Thyroid gland (tissue), 4 donors: Measurements from ENCODE around the gene CAPZA3. TPM values are rescaled to one million over a fixed set of nuclear protein-coding genes. Genes with fewer than 3 reads are reported as not detected.
"Not testable (repeated sequence)": the region's sequence is repeated elsewhere in the genome, so short reads cannot be mapped to it uniquely, and the experiment has no call there.

ENCODE experiments used
- DNase-seq, 2 donors: peaks; one replicate each; pipeline ENCODE4 v3.0.0-alpha.2; 2019
- H3K27ac ChIP-seq, 3 donors: fragments of 200-600 bp; sonication (generic); 1 replicate in 2 of 3; 2 replicates in 1 of 3; pipeline ENCODE4 v1.5.1; 2016 to 2019; ENCODE audit warnings: mild to moderate bottlenecking in 1 of 3, moderate library complexity in 1 of 3
- H3K27me3 ChIP-seq: fragments of 200-600 bp; sonication (generic); one replicate; pipeline ENCODE4 v1.5.1; 2019
- H3K36me3 ChIP-seq, 2 donors: fragments of 200-600 bp; sonication (generic); one replicate each; pipeline ENCODE4 v1.5.1; 2016 to 2019
- H3K4me1 ChIP-seq, 2 donors: fragments of 200-600 bp; sonication (generic); one replicate each; pipeline ENCODE4 v1.5.1; 2017 to 2019
- H3K4me3 ChIP-seq, 3 donors: fragments of 200-600 bp; sonication (generic); replicated peaks in 1 of 3; 1 replicate in 2 of 3; 2 replicates in 1 of 3; pipeline ENCODE4 v1.5.1; 2016; ENCODE audit warnings: mild to moderate bottlenecking in 1 of 3
- H3K9me3 ChIP-seq: fragments of 200-600 bp; sonication (generic); one replicate; pipeline ENCODE4 v1.5.1; 2017
- POLR2A ChIP-seq, 2 donors: fragments of 450-650 bp; IDR thresholded peaks; one replicate each; pipeline ENCODE4 v1.6.1; 2017; ENCODE audit warnings: antibody characterized with exemption in 2 of 2, mild to moderate bottlenecking in 2 of 2, moderate library complexity in 1 of 2
- WGBS, 2 donors: methylation state at CpG; one replicate each; pipeline ENCODE4 v1.1.5; 2017; 5-methylcytosine and 5-hydroxymethylcytosine counted together
- intact Hi-C: fragments of 100-400 bp; cut with DNase I; formaldehyde crosslinking; loops from one replicate; pipeline ENCODE4 v1.15.1; 2023
- total RNA-seq, 4 donors: library from RNA; depleted of rRNA; stranded (reverse); fragments of >200 nt; gene quantifications; one replicate each; pipeline ENCODE4 v1.2.3, GENCODE V29; 2016
- TF ChIP-seq, protein P1 (sequence below), 6 experiments: fragments of 200-600 bp in 3 of 6; fragments of 450-650 bp in 3 of 6; sonication (generic) in 3 of 6; IDR thresholded peaks; one replicate each; pipeline ENCODE4 v1.5.1; 2016 to 2019; ENCODE audit warnings: antibody characterized with exemption in 6 of 6, mild to moderate bottlenecking in 2 of 6, inconsistent platforms in 1 of 6, moderate library complexity in 1 of 6

CAPZA3 gene
- total RNA-seq, 4 donors from 2014 or later = 0.40 TPM; not detected in 3

DNA sequence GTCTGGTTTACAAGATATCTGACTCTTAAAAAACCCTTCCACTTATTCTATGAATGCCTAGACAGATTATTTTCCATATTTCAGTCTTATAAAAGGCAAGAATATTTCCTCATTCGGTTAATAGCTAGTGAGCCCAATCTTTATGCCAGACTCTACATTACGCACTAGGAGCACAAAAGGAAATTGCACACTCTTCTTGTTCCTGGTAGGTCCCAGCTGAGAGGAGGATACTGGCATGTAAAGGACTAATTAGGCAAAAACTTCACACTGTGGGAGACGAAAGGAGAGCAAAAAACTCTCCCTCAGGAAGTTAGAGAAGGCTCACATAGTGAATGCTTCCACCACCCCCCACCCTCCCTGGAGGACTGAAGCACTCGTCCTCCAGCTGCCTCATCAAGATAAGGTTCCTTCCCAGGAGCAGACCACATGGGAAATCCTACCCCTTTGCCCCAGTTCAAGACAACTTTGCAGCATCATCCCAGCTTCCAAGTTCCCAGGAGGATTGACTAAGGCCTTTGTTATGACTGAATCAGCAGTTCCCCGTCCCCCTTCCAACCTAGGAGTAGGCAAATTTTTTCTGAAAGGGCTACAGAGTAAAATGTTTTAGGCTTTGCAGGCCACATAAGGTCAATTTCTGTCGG, 14.5 kb downstream of the CAPZA3 start:
- H3K9me3 ChIP-seq = no peaks in the 10 kb centered on the region
- no peak overlapping the region for H3K4me3 ChIP-seq
- no peaks in the 10 kb centered on the region for H3K27me3 ChIP-seq
- H3K4me1 ChIP-seq = peaks cover 6 to 7% of the 10 kb centered on the region in 2 donors
- H3K27ac ChIP-seq = no peak overlapping the region
- WGBS, 2 donors = 61 to 70% methylated on average over 6 of the region's 6 CpGs
- no peak for DNase-seq
- no peaks in the 10 kb centered on the region for H3K36me3 ChIP-seq
- intact Hi-C loops = no loop called here
- TF ChIP-seq, protein P1, sequence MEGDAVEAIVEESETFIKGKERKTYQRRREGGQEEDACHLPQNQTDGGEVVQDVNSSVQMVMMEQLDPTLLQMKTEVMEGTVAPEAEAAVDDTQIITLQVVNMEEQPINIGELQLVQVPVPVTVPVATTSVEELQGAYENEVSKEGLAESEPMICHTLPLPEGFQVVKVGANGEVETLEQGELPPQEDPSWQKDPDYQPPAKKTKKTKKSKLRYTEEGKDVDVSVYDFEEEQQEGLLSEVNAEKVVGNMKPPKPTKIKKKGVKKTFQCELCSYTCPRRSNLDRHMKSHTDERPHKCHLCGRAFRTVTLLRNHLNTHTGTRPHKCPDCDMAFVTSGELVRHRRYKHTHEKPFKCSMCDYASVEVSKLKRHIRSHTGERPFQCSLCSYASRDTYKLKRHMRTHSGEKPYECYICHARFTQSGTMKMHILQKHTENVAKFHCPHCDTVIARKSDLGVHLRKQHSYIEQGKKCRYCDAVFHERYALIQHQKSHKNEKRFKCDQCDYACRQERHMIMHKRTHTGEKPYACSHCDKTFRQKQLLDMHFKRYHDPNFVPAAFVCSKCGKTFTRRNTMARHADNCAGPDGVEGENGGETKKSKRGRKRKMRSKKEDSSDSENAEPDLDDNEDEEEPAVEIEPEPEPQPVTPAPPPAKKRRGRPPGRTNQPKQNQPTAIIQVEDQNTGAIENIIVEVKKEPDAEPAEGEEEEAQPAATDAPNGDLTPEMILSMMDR (IDR thresholded peaks at IDR 0.05) = no peak
- no peak for TF ChIP-seq POLR2A (IDR thresholded peaks at IDR 0.05)

GRCh38 chr12:18752947-18753346, 15.0 kb downstream of the CAPZA3 start:
- intact Hi-C loops = no loop called here

GRCh38 chr12:18753481-18754123, 15.7 kb downstream of the CAPZA3 start:
- WGBS, 2 donors = 21% methylated on average over 8 to 16 of the region's 16 CpGs
- intact Hi-C loops = no loop called here
- no peaks in the 10 kb centered on the region for H3K36me3 ChIP-seq
- no peaks in the 10 kb centered on the region for H3K27me3 ChIP-seq
- peak; percentile 16 to 43 for DNase-seq
- H3K4me1 ChIP-seq = peaks cover 6 to 7% of the 10 kb centered on the region in 2 donors
- H3K9me3 ChIP-seq = no peaks in the 10 kb centered on the region
- H3K4me3 ChIP-seq = no peak overlapping the region
- no peak overlapping the region for H3K27ac ChIP-seq
- TF ChIP-seq POLR2A (IDR thresholded peaks at IDR 0.05) = no peak
- TF ChIP-seq, protein P1 (IDR thresholded peaks at IDR 0.05) = no peak

More at GRCh38 chr12:18752947-18753346, 15.0 kb downstream of the CAPZA3 start:
- Histone ChIP-seq H3K9me3 (no peaks in the 10 kb centered on the region), H3K4me1 (peaks cover 6 to 7% of the 10 kb centered on the region in 2 donors), H3K4me3 (no peak overlapping the region), H3K36me3 (no peaks in the 10 kb centered on the region), H3K27me3 (no peaks in the 10 kb centered on the region), H3K27ac (no peak overlapping the region)
- DNase-seq = no peak
- no peak for TF ChIP-seq POLR2A (IDR thresholded peaks at IDR 0.05)
- TF ChIP-seq, protein P1 (IDR thresholded peaks at IDR 0.05) = no peak
- 83 to 84% methylated on average over 1 of the region's 1 CpG for WGBS, 2 donors

- H3K4me3 ChIP-seq = no peak overlapping the region
- peaks cover 6 to 7% of the 10 kb centered on the region in 2 donors for H3K4me1 ChIP-seq
- no peak overlapping the region for H3K27ac ChIP-seq
- intact Hi-C loops = no loop called here
- no peak for DNase-seq
- H3K36me3 ChIP-seq = no peaks in the 10 kb centered on the region
- whole genome bisulfite sequencing, 2 donors = 80 to 87% methylated on average over 6 of the region's 6 CpGs
- H3K27me3 ChIP-seq = no peaks in the 10 kb centered on the region
- H3K9me3 ChIP-seq = no peaks in the 10 kb centered on the region
- TF ChIP-seq, protein P1 (IDR thresholded peaks at IDR 0.05) = no peak
- TF ChIP-seq POLR2A (IDR thresholded peaks at IDR 0.05) = no peak
Measured at GRCh38 chr12:18754124-18754707, 16.3 kb downstream of the CAPZA3 start.

GRCh38 chr12:18755341-18755740, 17.4 kb downstream of the CAPZA3 start:
- no peak for TF ChIP-seq POLR2A (IDR thresholded peaks at IDR 0.05)
- TF ChIP-seq, protein P1 (IDR thresholded peaks at IDR 0.05) = no peak
- Histone ChIP-seq H3K36me3 (no peaks in the 10 kb centered on the region), H3K27ac (no peak overlapping the region), H3K9me3 (no peaks in the 10 kb centered on the region), H3K4me1 (peaks cover 6 to 7% of the 10 kb centered on the region in 2 donors), H3K27me3 (no peaks in the 10 kb centered on the region), H3K4me3 (no peak overlapping the region)
- intact Hi-C loops = no loop called here
- no peak for DNase-seq
- WGBS, 2 donors = 94 to 95% methylated on average over 1 of the region's 1 CpG

GRCh38 chr12:18766479-18766878, 28.6 kb downstream of the CAPZA3 start:
- H3K4me3 ChIP-seq, H3K27me3 ChIP-seq: not testable (repeated sequence)
- 97 to 100% methylated on average over 1 of the region's 1 CpG for WGBS, 2 donors

More at GRCh38 chr12:18766479-18766878, 28.6 kb downstream of the CAPZA3 start:
- H3K36me3 ChIP-seq, H3K27ac ChIP-seq, H3K4me1 ChIP-seq, DNase-seq, intact Hi-C loops, H3K9me3 ChIP-seq: not testable (repeated sequence)
